OCI-LY7 (cell line): ENCODE measurements around the gene AHCYL1.

Source experiments
- CTCF ChIP-seq: fragments of 200-600 bp; sonication (generic); conservative IDR thresholded peaks from 2 replicates; pipeline ENCODE4 v1.5.1; 2014; ENCODE audit warnings: mild to moderate bottlenecking, antibody characterized with exemption, low read length, moderate library complexity, mixed read lengths
- EZH2phosphoT487 ChIP-seq: fragments of 200-600 bp; sonication (generic); IDR thresholded peaks from 2 replicates; pipeline ENCODE4 v1.6.1; 2018; ENCODE audit warnings: low read depth, borderline replicate concordance, mild to moderate bottlenecking, mixed run types, antibody characterized with exemption, low read length, moderate library complexity, mixed read lengths

GRCh38 chr1:109985247-109986053 lies 885 bp downstream of the AHCYL1 start:
- no peak for TF ChIP-seq CTCF
- TF ChIP-seq EZH2phosphoT487: no peak
